Fibroblast of villous mesenchyme (primary cell): ENCODE measurements around the gene ZNF683. TPM values are rescaled to one million over a fixed set of nuclear protein-coding genes. Genes with fewer than 3 reads are reported as not detected.

Source experiments
- DNase-seq: peaks from one replicate; pipeline ENCODE4 v3.0.0-alpha.2; 2010; ENCODE audit warnings: low read depth
- H3K4me3 ChIP-seq: 2 replicates; pipeline ENCODE4 v1.5.1; 2011; ENCODE audit warnings: low read depth, mild to moderate bottlenecking, low read length
- total RNA-seq: library from RNA; depleted of rRNA; stranded (reverse); fragments of >200 nt; gene quantifications from 2 replicates; pipeline ENCODE4 v1.2.3, GENCODE V29; 2012
- TF ChIP-seq, protein P1 (sequence below): IDR thresholded peaks from 2 replicates; pipeline ENCODE4 v1.5.1; 2012; ENCODE audit warnings: low read depth, mild to moderate bottlenecking, low read length; ENCODE audit not compliant: insufficient read depth

The ZNF683 gene
- total RNA-seq, 1 donor: not detected

DNA sequence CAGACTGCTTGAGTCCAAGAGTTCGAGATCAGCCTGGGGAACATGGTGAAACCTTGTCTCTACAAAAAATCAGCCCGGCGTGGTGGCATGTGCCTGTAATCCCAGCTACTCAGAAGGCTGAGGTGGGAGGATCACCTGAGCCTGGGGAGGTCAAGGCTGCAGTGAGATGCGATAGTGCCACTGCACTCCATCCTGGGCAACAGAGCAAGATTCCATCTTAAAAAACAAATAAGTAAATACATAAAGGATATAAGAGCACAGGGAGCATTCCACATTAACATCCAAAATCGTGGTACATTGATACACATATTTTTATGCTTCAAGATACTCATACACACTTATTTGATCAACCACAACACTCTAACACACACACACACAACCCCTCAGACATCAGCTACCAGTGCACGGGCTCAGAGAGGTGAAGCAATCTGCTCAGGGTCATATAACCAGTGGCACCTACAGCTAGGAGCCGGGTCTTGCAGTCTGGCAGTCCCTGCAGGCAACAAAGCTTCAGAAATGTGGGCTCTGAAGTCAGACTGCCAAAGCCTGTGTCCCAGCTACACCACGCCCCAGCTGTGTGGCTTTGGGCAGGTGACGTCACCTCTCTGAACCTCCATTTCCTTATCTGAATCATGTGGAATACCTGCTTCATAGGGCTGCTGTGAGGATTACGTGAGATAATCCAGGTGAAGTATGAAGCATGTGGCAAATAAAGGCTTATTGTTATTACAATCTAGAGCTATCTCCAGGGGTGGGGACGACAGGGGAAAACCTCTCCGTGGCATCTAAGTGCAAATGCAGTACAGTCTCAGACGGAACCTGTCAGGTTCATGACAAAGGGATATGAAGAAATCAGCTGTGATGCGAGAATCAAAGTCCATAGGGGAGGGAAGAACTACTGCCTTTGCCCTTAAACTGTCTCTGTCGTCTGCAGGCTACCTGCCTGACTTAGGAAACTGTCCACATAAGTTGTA, 13.9 kb downstream of the ZNF683 start:
- H3K4me3 ChIP-seq: no peak overlapping the region
- TF ChIP-seq, protein P1, sequence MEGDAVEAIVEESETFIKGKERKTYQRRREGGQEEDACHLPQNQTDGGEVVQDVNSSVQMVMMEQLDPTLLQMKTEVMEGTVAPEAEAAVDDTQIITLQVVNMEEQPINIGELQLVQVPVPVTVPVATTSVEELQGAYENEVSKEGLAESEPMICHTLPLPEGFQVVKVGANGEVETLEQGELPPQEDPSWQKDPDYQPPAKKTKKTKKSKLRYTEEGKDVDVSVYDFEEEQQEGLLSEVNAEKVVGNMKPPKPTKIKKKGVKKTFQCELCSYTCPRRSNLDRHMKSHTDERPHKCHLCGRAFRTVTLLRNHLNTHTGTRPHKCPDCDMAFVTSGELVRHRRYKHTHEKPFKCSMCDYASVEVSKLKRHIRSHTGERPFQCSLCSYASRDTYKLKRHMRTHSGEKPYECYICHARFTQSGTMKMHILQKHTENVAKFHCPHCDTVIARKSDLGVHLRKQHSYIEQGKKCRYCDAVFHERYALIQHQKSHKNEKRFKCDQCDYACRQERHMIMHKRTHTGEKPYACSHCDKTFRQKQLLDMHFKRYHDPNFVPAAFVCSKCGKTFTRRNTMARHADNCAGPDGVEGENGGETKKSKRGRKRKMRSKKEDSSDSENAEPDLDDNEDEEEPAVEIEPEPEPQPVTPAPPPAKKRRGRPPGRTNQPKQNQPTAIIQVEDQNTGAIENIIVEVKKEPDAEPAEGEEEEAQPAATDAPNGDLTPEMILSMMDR: no peak
- no peak for DNase-seq

DNA sequence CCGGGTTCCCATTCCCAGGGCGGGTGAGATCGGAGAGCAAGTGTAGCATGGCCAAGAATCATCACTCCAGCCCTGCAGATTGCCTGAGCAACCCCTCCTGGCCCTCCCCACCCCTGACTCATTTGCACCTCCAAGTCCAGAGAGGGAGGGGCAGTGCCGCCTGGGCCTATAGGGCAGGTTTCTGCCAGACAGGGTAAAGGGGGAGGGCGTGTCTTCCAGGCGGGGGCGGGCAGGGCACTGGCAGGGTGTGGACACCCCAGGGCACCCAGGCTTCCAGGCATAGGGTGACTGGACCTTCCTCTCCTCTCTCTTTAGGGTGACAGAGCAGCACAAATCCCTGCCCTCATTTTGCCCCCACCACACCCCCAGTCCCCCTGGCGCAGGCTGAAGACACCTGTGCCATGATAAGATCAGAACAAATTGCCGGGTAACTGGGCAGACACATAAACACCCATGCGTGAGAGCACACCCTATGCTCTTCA, 15.4 kb downstream of the ZNF683 start:
- DNase-seq: no peak
- no peak overlapping the region for H3K4me3 ChIP-seq
- TF ChIP-seq, protein P1: no peak

DNA sequence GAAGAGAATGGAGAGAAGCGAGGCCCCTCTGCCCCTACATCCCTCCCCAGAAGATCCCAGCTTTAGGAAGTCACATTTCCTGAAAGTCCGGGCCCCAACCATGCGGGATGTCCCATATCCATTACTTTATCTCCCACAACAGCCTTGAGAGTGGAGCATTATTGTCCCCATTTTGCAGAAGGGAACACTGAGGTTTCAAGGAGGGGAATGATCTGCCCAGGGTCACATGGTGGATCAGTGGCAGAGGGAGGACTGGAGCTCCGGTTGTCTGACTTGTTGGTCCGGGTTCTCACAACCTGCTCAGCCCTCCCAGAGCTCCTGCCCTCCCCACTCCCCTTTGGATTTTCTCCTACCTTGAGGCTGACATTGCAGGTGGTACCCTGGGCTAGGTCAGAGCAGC, 16.4 kb downstream of the ZNF683 start:
- TF ChIP-seq, protein P1: no peak

DNA sequence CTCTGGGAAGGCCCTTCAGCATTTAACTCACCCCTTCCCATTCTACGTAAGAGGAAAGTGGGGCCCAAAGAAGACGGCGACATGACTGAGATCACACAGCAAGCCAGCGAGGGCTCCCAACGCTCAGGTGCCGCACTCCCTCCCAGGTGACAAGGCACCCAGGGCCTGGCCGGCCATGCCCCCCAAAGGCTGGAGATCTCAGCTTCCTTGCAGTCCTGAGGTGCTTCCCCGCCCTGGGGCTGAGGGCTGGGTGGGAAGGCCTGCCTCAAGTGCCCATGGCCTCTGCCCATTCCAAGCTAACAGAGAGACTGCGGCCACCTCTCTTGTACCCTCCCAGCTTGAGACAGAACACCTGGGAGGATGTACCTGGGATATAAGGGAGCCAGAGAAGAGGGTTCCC, 17.6 kb downstream of the ZNF683 start:
- no peak overlapping the region for H3K4me3 ChIP-seq
- TF ChIP-seq, protein P1: no peak
- no peak for DNase-seq

More for the DNA sequence above, 16.4 kb downstream of the ZNF683 start:
- no peak overlapping the region for H3K4me3 ChIP-seq
- no peak for DNase-seq

DNA sequence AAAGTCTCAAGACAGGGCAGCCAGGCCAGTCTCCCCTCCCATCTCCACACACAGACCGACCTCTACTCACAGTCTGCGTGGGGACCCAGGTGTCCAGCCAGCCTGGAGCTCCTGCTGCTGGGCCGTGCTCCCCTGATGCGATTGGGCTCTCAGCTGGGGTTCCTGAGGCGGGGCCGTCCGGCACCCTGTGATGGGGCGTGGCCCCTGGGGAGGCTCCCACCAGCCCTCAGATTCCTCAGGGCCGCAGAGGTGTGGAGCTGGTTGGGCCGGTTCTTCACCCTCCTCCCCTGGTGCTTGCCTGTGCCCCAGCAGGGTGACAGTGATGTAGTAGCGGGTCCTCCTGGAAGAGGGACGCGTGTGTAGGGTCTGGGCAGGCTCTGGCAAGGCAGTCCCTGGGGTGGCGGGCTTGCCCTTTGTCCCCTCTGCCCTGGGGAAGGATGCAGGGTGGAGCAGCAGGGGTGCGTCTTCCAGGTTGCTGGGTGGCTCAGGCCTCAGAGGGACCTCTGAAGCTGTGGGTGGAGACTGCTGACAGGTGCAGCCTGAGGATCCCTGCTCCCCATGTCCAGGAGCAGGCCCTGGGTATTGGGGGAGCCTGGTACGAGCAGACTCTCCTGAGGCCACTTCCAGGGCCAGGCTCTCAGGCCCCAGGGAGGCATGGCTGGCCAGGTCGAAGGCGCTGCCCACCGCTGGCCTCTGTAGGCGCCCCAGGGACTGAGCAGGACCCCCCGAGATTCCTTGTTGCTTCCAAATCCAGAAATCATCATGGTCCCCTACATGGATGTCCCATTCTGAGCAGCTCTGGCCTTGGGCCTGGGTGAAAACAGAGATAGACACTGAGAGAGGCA, 18.4 kb downstream of the ZNF683 start, which contains the start of gene CRYBG2:
CRYBG2 (minus strand) TSS at position 155 of the 845 bp plus-strand sequence. CDS start 7,473 bp downstream, outside the sequence.
- DNase-seq: no peak
- TF ChIP-seq, protein P1: no peak
- H3K4me3 ChIP-seq: no peak within 1 kb of the TSS

DNA sequence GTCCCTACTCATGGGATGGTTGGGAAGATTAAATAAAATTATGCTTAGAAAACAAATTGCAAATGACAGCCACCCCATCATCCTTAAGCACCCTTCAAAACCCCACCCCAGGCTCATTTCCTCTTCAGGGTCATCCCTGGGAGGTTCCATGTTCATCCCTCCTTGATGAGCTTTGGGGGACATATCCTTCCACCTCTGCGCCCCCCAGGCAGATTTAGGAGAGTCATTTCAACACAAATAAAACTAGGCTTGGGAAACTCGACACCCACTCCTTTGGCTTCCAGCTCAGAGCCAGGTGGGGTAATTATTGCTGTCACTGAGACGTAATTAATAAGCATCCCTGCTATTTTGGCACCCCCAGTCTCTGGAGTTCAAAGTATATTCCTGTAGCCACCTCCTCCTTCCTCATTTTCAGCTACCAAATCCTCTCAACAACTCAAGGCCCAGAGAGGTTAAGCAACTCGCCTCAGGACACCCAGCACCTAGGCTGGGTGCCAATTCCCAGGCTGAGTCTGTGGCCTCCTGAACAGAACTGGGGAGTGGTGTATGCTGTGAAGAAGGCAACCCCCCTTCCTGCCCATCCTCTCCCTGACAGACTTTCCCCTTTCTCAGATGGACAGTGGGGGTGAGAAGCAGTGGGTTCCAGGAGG, 19.2 kb downstream of the ZNF683 start:
- DNase-seq: no peak
- TF ChIP-seq, protein P1: no peak

More for the DNA sequence above, 19.2 kb downstream of the ZNF683 start:
- H3K4me3 ChIP-seq: no peak overlapping the region
